H9 (cell line): ENCODE results near the gene RYR1. TPM values are rescaled to one million over a fixed set of nuclear protein-coding genes. Genes with fewer than 3 reads are reported as not detected.

Experiments used
- DNase-seq: peaks from one replicate; pipeline ENCODE4 v3.0.0-alpha.2; 2017
- H2AFZ ChIP-seq: one replicate; pipeline ENCODE4 v1.6.1; 2013; ENCODE audit warnings: mild to moderate bottlenecking, low read length, control low read depth, moderate library complexity
- H2AK5ac ChIP-seq: 2 replicates; pipeline ENCODE4 v1.6.1; 2013; ENCODE audit warnings: low read length, control low read depth, mixed read lengths; ENCODE audit not compliant: insufficient read length
- H2BK120ac ChIP-seq: one replicate; pipeline ENCODE4 v1.6.1; 2013; ENCODE audit warnings: low read depth, mild to moderate bottlenecking, low read length, control low read depth, inconsistent platforms; ENCODE audit not compliant: poor library complexity, severe bottlenecking
- H2BK12ac ChIP-seq: 2 replicates; pipeline ENCODE4 v1.6.1; 2013; ENCODE audit warnings: low read length, control low read depth, mixed read lengths, low read depth; ENCODE audit not compliant: insufficient read length
- H2BK15ac ChIP-seq: 2 replicates; pipeline ENCODE4 v1.6.1; 2013; ENCODE audit warnings: low read depth, low read length, control low read depth
- H2BK20ac ChIP-seq: one replicate; pipeline ENCODE4 v1.6.1; 2013; ENCODE audit warnings: low read depth, mild to moderate bottlenecking, low read length, control low read depth, inconsistent platforms; ENCODE audit not compliant: poor library complexity, severe bottlenecking
- H2BK5ac ChIP-seq: 2 replicates; pipeline ENCODE4 v1.6.1; 2013; ENCODE audit warnings: low read length, control low read depth, mixed read lengths; ENCODE audit not compliant: insufficient read length
- H3K14ac ChIP-seq: 2 replicates; pipeline ENCODE4 v1.6.1; 2013; ENCODE audit warnings: low read length, control low read depth; ENCODE audit not compliant: insufficient read depth
- H3K18ac ChIP-seq: 2 replicates; pipeline ENCODE4 v1.6.1; 2013; ENCODE audit warnings: low read depth, mild to moderate bottlenecking, mixed read lengths, low read length, control low read depth; ENCODE audit not compliant: insufficient read length
- H3K23ac ChIP-seq: 2 replicates; pipeline ENCODE4 v1.6.1; 2013; ENCODE audit warnings: low read length, control low read depth, mixed read lengths, low read depth; ENCODE audit not compliant: insufficient read length
- H3K23me2 ChIP-seq: 2 replicates; pipeline ENCODE4 v1.6.1; 2013; ENCODE audit warnings: low read depth, mild to moderate bottlenecking, mixed read lengths, low read length, control low read depth; ENCODE audit not compliant: insufficient read length, poor library complexity, severe bottlenecking
- H3K27ac ChIP-seq: 2 replicates; pipeline ENCODE4 v1.5.1; 2013; ENCODE audit warnings: low read length, control low read depth, mixed read lengths, low read depth; ENCODE audit not compliant: insufficient read length
- H3K27me3 ChIP-seq: 2 replicates; pipeline ENCODE4 v1.6.1; 2013; ENCODE audit warnings: low read length, control low read depth, inconsistent platforms; ENCODE audit not compliant: insufficient read depth
- H3K4ac ChIP-seq: 2 replicates; pipeline ENCODE4 v1.6.1; 2013; ENCODE audit warnings: low read depth, mild to moderate bottlenecking, control low read depth, inconsistent platforms, low read length, moderate library complexity
- H3K4me1 ChIP-seq: 2 replicates; pipeline ENCODE4 v1.6.1; 2013; ENCODE audit warnings: low read length, control low read depth, inconsistent platforms; ENCODE audit not compliant: insufficient read depth
- H3K4me2 ChIP-seq: 2 replicates; pipeline ENCODE4 v1.6.1; 2013; ENCODE audit warnings: low read length, control low read depth, mixed read lengths; ENCODE audit not compliant: insufficient read length, insufficient read depth
- H3K56ac ChIP-seq: 2 replicates; pipeline ENCODE4 v1.6.1; 2013; ENCODE audit warnings: low read depth, mild to moderate bottlenecking, mixed read lengths, low read length, control low read depth; ENCODE audit not compliant: insufficient read length
- H3K79me1 ChIP-seq: 2 replicates; pipeline ENCODE4 v1.6.1; 2013; ENCODE audit warnings: low read depth, mild to moderate bottlenecking, moderate library complexity, low read length, control low read depth, inconsistent platforms; ENCODE audit not compliant: insufficient read depth, poor library complexity, severe bottlenecking
- H3K79me2 ChIP-seq: 2 replicates; pipeline ENCODE4 v1.6.1; 2013; ENCODE audit warnings: low read length, control low read depth, inconsistent platforms; ENCODE audit not compliant: insufficient read depth
- H3K9ac ChIP-seq: 2 replicates; pipeline ENCODE4 v1.6.1; 2013; ENCODE audit warnings: low read length, control low read depth, mixed read lengths; ENCODE audit not compliant: insufficient read length; ENCODE audit errors: extremely low read depth
- H3K9me3 ChIP-seq: one replicate; pipeline ENCODE4 v1.6.1; 2013; ENCODE audit warnings: low read depth, low read length, inconsistent platforms; ENCODE audit not compliant: control insufficient read depth
- H3T11ph ChIP-seq: one replicate; pipeline ENCODE4 v1.6.1; 2013; ENCODE audit warnings: mild to moderate bottlenecking, low read length, control low read depth, inconsistent platforms
- H4K20me1 ChIP-seq: one replicate; pipeline ENCODE4 v1.6.1; 2013; ENCODE audit not compliant: control insufficient read depth, insufficient read length, insufficient read depth
- H4K5ac ChIP-seq: 2 replicates; pipeline ENCODE4 v1.6.1; 2013; ENCODE audit warnings: low read depth, mild to moderate bottlenecking, mixed read lengths, low read length, control low read depth; ENCODE audit not compliant: insufficient read length
- H4K8ac ChIP-seq: replicated peaks from 2 replicates; pipeline ENCODE4 v1.6.1; 2013; ENCODE audit warnings: low read length, control low read depth, mixed read lengths, low read depth; ENCODE audit not compliant: insufficient read length
- H4K91ac ChIP-seq: 2 replicates; pipeline ENCODE4 v1.6.1; 2013; ENCODE audit warnings: low read depth, mild to moderate bottlenecking, moderate library complexity, mixed read lengths, low read length, control low read depth; ENCODE audit not compliant: insufficient read length
- H3K27ac Mint-ChIP-seq, 3 experiments: 2 replicates in 2 of 3; 3 replicates in 1 of 3; pipeline ENCODE4 v1.8.0; 2020 to 2021; ENCODE audit warnings: mixed read lengths in 3 of 3, mild to moderate bottlenecking in 1 of 3, moderate library complexity in 1 of 3
- H3K27me3 Mint-ChIP-seq: 2 replicates; pipeline ENCODE4 v1.8.0; 2021; ENCODE audit warnings: low read depth, mild to moderate bottlenecking, moderate library complexity, mixed read lengths
- H3K36me3 Mint-ChIP-seq, 3 experiments: 2 replicates in 2 of 3; 3 replicates in 1 of 3; pipeline ENCODE4 v1.8.0; 2020 to 2021; ENCODE audit warnings: low read depth in 3 of 3, mixed read lengths in 3 of 3; ENCODE audit not compliant: insufficient read depth in 1 of 3
- H3K4me1 Mint-ChIP-seq, 2 experiments: 2 replicates each; pipeline ENCODE4 v1.8.0; 2020; ENCODE audit warnings: mixed read lengths in 2 of 2
- H3K4me3 Mint-ChIP-seq, 2 experiments: 2 replicates in 1 of 2; 3 replicates in 1 of 2; pipeline ENCODE4 v1.8.0; 2020 to 2021; ENCODE audit warnings: mild to moderate bottlenecking in 2 of 2, mixed read lengths in 2 of 2, moderate library complexity in 1 of 2
- H3K9me3 Mint-ChIP-seq, 2 experiments: 2 replicates in 1 of 2; 3 replicates in 1 of 2; pipeline ENCODE4 v1.8.0; 2020; ENCODE audit warnings: mild to moderate bottlenecking in 2 of 2, mixed read lengths in 2 of 2, moderate library complexity in 1 of 2
- CTCF ChIP-seq: fragments of 200-600 bp; sonication (generic); conservative IDR thresholded peaks from 3 replicates; pipeline ENCODE4 v1.8.0; 2021; ENCODE audit warnings: antibody characterized with exemption, mild to moderate bottlenecking
- whole genome bisulfite sequencing: extraction: QIAGEN DNeasy Blood & Tissue Kit; methylation state at CpG from one replicate; pipeline ENCODE4 v1.1.7; 2013; ENCODE audit warnings: missing lambda C conversion rate, low lambda C conversion rate, mixed read lengths; ENCODE audit not compliant: insufficient read length; ENCODE audit errors: extremely low coverage; 5-methylcytosine and 5-hydroxymethylcytosine counted together
- total RNA-seq: library from RNA; stranded (reverse); gene quantifications from 2 replicates; pipeline ENCODE4 v1.2.1, GENCODE V29; 2021

The RYR1 gene
- total RNA-seq, 1 experiment from 2014 or later: 8.9 TPM

- Mint-ChIP-seq H3K9me3 (no peaks in the 10 kb centered on the region), H3K27ac (no peak overlapping the region), H3K36me3 (peaks cover 8 to 20% (median 13%) of the 10 kb centered on the region in 3 experiments; a peak in 5 of 7 replicates), H3K4me3 (no peak overlapping the region), H3K27me3 (no peaks in the 10 kb centered on the region), H3K4me1 (peaks cover 16% of the 10 kb centered on the region in 2 experiments)
- Histone ChIP-seq H2BK5ac (no peak overlapping the region), H2BK120ac (no peak overlapping the region), H4K5ac (no peak overlapping the region), H3K27me3 (no peaks in the 10 kb centered on the region), H3K56ac (no peak overlapping the region), H3K4ac (no peak overlapping the region), H2BK15ac (no peak overlapping the region), H2BK20ac (no peak overlapping the region), H4K8ac (no peak overlapping the region), H4K91ac (no peak overlapping the region), H3K4me1 (0 out of 2 replicates have a peak, but pooled peaks cover 3% of the 10 kb centered on the region), H3K18ac (no peak overlapping the region), H2BK12ac (no peak overlapping the region), H3K14ac (no peak overlapping the region), H3K9me3 (no peaks in the 10 kb centered on the region), H3T11ph (no peak overlapping the region), H3K79me2 (no peaks in the 10 kb centered on the region), H2AFZ (no peak overlapping the region), H3K27ac (no peak overlapping the region), H3K79me1 (no peaks in the 10 kb centered on the region), H3K23me2 (no peaks in the 10 kb centered on the region), H3K23ac (no peak overlapping the region), H2AK5ac (no peak overlapping the region), H3K4me2 (no peak overlapping the region), H3K9ac (no peak overlapping the region), H4K20me1 (no peaks in the 10 kb centered on the region)
- no peak for TF ChIP-seq CTCF
- no CpG with 5 or more reads among the region's 5 CpGs for WGBS
- DNase-seq: no peak
Observed at GRCh38 chr19:38547421-38547820, 113.9 kb downstream of the RYR1 start.
